Keratinocyte (primary cell): ENCODE results near the gene MEIS2. TPM values are rescaled to one million over a fixed set of nuclear protein-coding genes. Genes with fewer than 3 reads are reported as not detected.

ENCODE experiments used
- DNase-seq: peaks from one replicate; pipeline ENCODE4 v3.0.0-alpha.2; 2011; ENCODE audit warnings: low read depth, missing footprints, low spot score
- FAIRE-seq: peaks from 2 replicates; lab custom pipeline; 2011; peaks lifted over from hg19 to GRCh38; lab: Jason Lieb, UNC
- H2AFZ ChIP-seq: 2 replicates; pipeline ENCODE4 v1.6.0; 2012; ENCODE audit warnings: low read length, control low read depth, inconsistent platforms; ENCODE audit not compliant: control insufficient read depth
- H3K27ac ChIP-seq: 2 replicates; pipeline ENCODE4 v1.5.1; 2011; ENCODE audit warnings: low read length; ENCODE audit not compliant: control insufficient read depth, insufficient read depth
- H3K27me3 ChIP-seq: 3 replicates; pipeline ENCODE4 v1.6.0; 2011; ENCODE audit warnings: low read length; ENCODE audit not compliant: control insufficient read depth, insufficient read depth; ENCODE audit errors: extremely low read depth
- H3K36me3 ChIP-seq, 2 experiments: 2 replicates in 1 of 2; 3 replicates in 1 of 2; pipeline ENCODE4 v1.5.1; 2011; ENCODE audit warnings: low read length in 2 of 2, mild to moderate bottlenecking in 1 of 2; ENCODE audit not compliant: control insufficient read depth in 2 of 2, insufficient read depth in 2 of 2; ENCODE audit errors: extremely low read depth in 1 of 2
- H3K4me1 ChIP-seq: 3 replicates; pipeline ENCODE4 v1.5.1; 2011; ENCODE audit warnings: low read length; ENCODE audit not compliant: control insufficient read depth, insufficient read depth; ENCODE audit errors: extremely low read depth
- H3K4me2 ChIP-seq: 3 replicates; pipeline ENCODE4 v1.6.0; 2011; ENCODE audit warnings: low read depth, low read length; ENCODE audit not compliant: control insufficient read depth, insufficient read depth; ENCODE audit errors: extremely low read depth
- H3K4me3 ChIP-seq, 3 experiments: fragments of 200-600 bp in 1 of 3; sonication (generic) in 1 of 3; 2 replicates in 2 of 3; 3 replicates in 1 of 3; pipeline ENCODE4 v1.5.1; 2011 to 2016; ENCODE audit warnings: low read length in 3 of 3, mild to moderate bottlenecking in 3 of 3, control low read depth in 2 of 3, inconsistent platforms in 1 of 3, low read depth in 1 of 3, mixed read lengths in 1 of 3, mixed run types in 1 of 3, moderate library complexity in 1 of 3; ENCODE audit not compliant: control insufficient read depth in 2 of 3, insufficient read depth in 2 of 3; ENCODE audit errors: extremely low read depth in 1 of 3
- H3K79me2 ChIP-seq: 2 replicates; pipeline ENCODE4 v1.6.0; 2012; ENCODE audit warnings: low read length; ENCODE audit not compliant: control insufficient read depth, insufficient read depth
- H3K9ac ChIP-seq: 3 replicates; pipeline ENCODE4 v1.6.0; 2011; ENCODE audit warnings: low read length; ENCODE audit not compliant: control insufficient read depth, insufficient read depth; ENCODE audit errors: extremely low read depth
- H3K9me1 ChIP-seq: 3 replicates; pipeline ENCODE4 v1.6.0; 2011; ENCODE audit warnings: low read length; ENCODE audit not compliant: control insufficient read depth, insufficient read depth; ENCODE audit errors: extremely low read depth
- H3K9me3 ChIP-seq: 2 replicates; pipeline ENCODE4 v1.5.1; 2012; ENCODE audit warnings: low read depth, low read length; ENCODE audit not compliant: control insufficient read depth
- H4K20me1 ChIP-seq: 3 replicates; pipeline ENCODE4 v1.6.0; 2011; ENCODE audit warnings: low read length; ENCODE audit not compliant: control insufficient read depth, insufficient read depth; ENCODE audit errors: extremely low read depth
- EZH2 ChIP-seq: IDR thresholded peaks from one replicate; pipeline ENCODE4 v1.6.1; 2012; ENCODE audit warnings: inconsistent platforms, mild to moderate bottlenecking, low read length, moderate library complexity
- dilution Hi-C: fragments of 300-500 bp; cut with MboI; formaldehyde crosslinking; loops from one replicate; pipeline ENCODE4 v1.7.0; 2020; ENCODE audit warnings: low sequenced_read_pairs; ENCODE audit not compliant: extremely low pct_ligation_motif_present
- polyA minus RNA-seq, 3 experiments: library from RNA; depleted of rRNA, polyadenylated mRNA; stranded (reverse); fragments of >200 nt; gene quantifications; 1 replicate in 1 of 3; 2 replicates in 1 of 3; 3 replicates in 1 of 3; pipeline ENCODE4 v1.2.3, GENCODE V29; 2011
- polyA plus RNA-seq, 5 experiments: library from polyadenylated mRNA; depleted of rRNA in 3 of 5; stranded (reverse) in 3 of 5; stranded (forward) in 1 of 5; unstranded in 1 of 5; fragments of >200 nt; gene quantifications; 1 replicate in 1 of 5; 2 replicates in 3 of 5; 3 replicates in 1 of 5; pipeline versions ENCODE4 v1.2.1 to v1.2.3, GENCODE V29; 2011 to 2012; ENCODE audit warnings: missing spikeins in 2 of 5, low read depth in 1 of 5, low replicate concordance in 1 of 5
- TF ChIP-seq, protein P1 (sequence below), 3 experiments: IDR thresholded peaks in 1 of 3; conservative IDR thresholded peaks in 1 of 3; optimal IDR thresholded peaks in 1 of 3; 2 replicates in 2 of 3; 3 replicates in 1 of 3; pipeline versions ENCODE3 to v1.5.1; 2011; ENCODE audit warnings: low read length in 3 of 3, mild to moderate bottlenecking in 3 of 3, moderate library complexity in 2 of 3, control low read depth in 1 of 3, inconsistent platforms in 1 of 3; ENCODE audit not compliant: insufficient read depth in 2 of 3; ENCODE audit errors: extremely low read depth in 1 of 3

MEIS2 gene
- polyA plus RNA-seq (8.3 to 11.4 TPM (median 11.3 TPM) in 3 replicates), polyA minus RNA-seq (11.2 to 31.2 TPM (median 25.9 TPM) in 3 replicates)
- 6.3 TPM for polyA plus RNA-seq (2011; ENCODE audit: low read depth)
- 8.9 and 10.4 TPM in 2 replicates for polyA plus RNA-seq (2011; cell fraction: cytosol; rRNA removed)
- polyA plus RNA-seq (2011; cell fraction: nucleus; rRNA removed) = 21.1 and 29.0 TPM in 2 replicates
- 4.4 and 10.9 TPM in 2 replicates for polyA plus RNA-seq (2012; ENCODE audit: low replicate concordance)
- 3.3 TPM for polyA minus RNA-seq (2011; cell fraction: cytosol; rRNA and poly(A)+ RNA removed)
- polyA minus RNA-seq (2011; cell fraction: nucleus; rRNA and poly(A)+ RNA removed) = 16.4 and 29.4 TPM in 2 replicates

GRCh38 chr15:37100109-37100965, at the start of gene MEIS2:
Gene MEIS2 (minus strand): TSS chr15:37100549. CDS start chr15:37099466, 1,083 bp downstream.
- dilution Hi-C loops = no loop called here
- H3K4me1 ChIP-seq = peaks cover 7% of the 10 kb centered on the region
- DNase-seq (no peak), FAIRE-seq (no peak)
- no peaks in the 10 kb centered on the region for H3K9me1 ChIP-seq
- peak within 1 kb of the TSS; percentile 75 to 97 (median 92) for H3K4me3 ChIP-seq
- H3K79me2 ChIP-seq = peaks cover 22% of the 10 kb centered on the region
- H4K20me1 ChIP-seq = no peaks in the 10 kb centered on the region
- peak within 1 kb of the TSS; percentile 90 for H3K9ac ChIP-seq
- H3K9me3 ChIP-seq = no peaks in the 10 kb centered on the region
- TF ChIP-seq, protein P1, sequence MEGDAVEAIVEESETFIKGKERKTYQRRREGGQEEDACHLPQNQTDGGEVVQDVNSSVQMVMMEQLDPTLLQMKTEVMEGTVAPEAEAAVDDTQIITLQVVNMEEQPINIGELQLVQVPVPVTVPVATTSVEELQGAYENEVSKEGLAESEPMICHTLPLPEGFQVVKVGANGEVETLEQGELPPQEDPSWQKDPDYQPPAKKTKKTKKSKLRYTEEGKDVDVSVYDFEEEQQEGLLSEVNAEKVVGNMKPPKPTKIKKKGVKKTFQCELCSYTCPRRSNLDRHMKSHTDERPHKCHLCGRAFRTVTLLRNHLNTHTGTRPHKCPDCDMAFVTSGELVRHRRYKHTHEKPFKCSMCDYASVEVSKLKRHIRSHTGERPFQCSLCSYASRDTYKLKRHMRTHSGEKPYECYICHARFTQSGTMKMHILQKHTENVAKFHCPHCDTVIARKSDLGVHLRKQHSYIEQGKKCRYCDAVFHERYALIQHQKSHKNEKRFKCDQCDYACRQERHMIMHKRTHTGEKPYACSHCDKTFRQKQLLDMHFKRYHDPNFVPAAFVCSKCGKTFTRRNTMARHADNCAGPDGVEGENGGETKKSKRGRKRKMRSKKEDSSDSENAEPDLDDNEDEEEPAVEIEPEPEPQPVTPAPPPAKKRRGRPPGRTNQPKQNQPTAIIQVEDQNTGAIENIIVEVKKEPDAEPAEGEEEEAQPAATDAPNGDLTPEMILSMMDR (optimal IDR thresholded peaks at IDR 0.05 in 1 of 3, IDR thresholded peaks at IDR 0.05 in 1 of 3, conservative IDR thresholded peaks at IDR 0.05 in 1 of 3; ENCODE audit: extremely low read depth in 1 of 3, insufficient read depth in 2 of 3, low read length in 3 of 3) = no peak
- TF ChIP-seq EZH2 = no peak
- H2AFZ ChIP-seq = peak within 1 kb of the TSS; percentile 89
- peak within 1 kb of the TSS; percentile 92 for H3K4me2 ChIP-seq
- no peaks in the 10 kb centered on the region for H3K36me3 ChIP-seq
- peak within 1 kb of the TSS; percentile 82 for H3K27ac ChIP-seq
- H3K27me3 ChIP-seq = no peaks in the 10 kb centered on the region

DNA sequence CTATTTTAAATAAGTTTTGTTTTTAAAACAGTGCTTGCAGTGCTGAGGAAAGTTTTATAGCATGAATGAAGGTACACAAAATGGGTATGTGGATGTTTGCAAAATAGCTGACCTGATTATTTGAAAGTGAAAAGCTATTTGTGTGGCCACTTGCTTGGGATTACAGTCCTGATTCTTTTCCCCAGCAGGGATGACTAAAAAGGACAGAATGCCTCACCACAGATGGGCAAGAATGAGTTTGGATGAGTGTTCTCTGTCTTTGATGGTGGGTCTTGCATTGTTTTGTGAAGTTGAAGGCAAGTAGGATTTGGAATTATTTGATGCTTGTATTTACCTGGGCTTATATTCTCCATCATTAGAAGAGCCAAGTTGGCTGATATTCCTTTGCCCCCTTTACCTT, 48.8 kb upstream of the MEIS2 start:
- H3K79me2 ChIP-seq = no peaks in the 10 kb centered on the region
- H3K4me3 ChIP-seq = no peak overlapping the region
- no peak overlapping the region for H3K4me2 ChIP-seq
- H2AFZ ChIP-seq = no peak overlapping the region
- DNase-seq (no peak), FAIRE-seq (no peak)
- H3K9ac ChIP-seq = no peak overlapping the region
- no peaks in the 10 kb centered on the region for H3K9me3 ChIP-seq
- no peak overlapping the region for H3K27ac ChIP-seq
- H3K4me1 ChIP-seq = no peaks in the 10 kb centered on the region
- H3K9me1 ChIP-seq = no peaks in the 10 kb centered on the region
- no peaks in the 10 kb centered on the region for H3K27me3 ChIP-seq
- dilution Hi-C loops = no loop called here
- no peak for TF ChIP-seq EZH2
- TF ChIP-seq, protein P1 (optimal IDR thresholded peaks at IDR 0.05 in 1 of 3, IDR thresholded peaks at IDR 0.05 in 1 of 3, conservative IDR thresholded peaks at IDR 0.05 in 1 of 3; ENCODE audit: extremely low read depth in 1 of 3, insufficient read depth in 2 of 3, low read length in 3 of 3) = no peak
- H3K36me3 ChIP-seq = no peaks in the 10 kb centered on the region
- no peaks in the 10 kb centered on the region for H4K20me1 ChIP-seq
